A549 treated with RU486 at 1 μM for 4 hours (cell line): ENCODE data around the gene SRP14. TPM values are rescaled to one million over a fixed set of nuclear protein-coding genes. Genes with fewer than 3 reads are reported as not detected.

Experiments
- total RNA-seq: library from RNA; stranded (reverse); fragments of 200-300 nt; extraction: Qiagen RNA extraction; gene quantifications from 5 replicates; pipeline ENCODE4 v1.2.3, GENCODE V29; 2022; ENCODE audit warnings: low read depth

SRP14 gene
- 247 to 312 TPM (median 256 TPM) in 5 replicates for total RNA-seq

GRCh38 chr15:40038638-40039543, at the start of gene SRP14:
SRP14 (minus strand) TSS chr15:40039181; CDS start chr15:40039116, 65 bp downstream.

Other genes with a start within 250 kb of the SRP14 start
- 10.6 to 14.4 TPM (median 13.0 TPM) in 5 replicates for gene GPR176, start 118.9 kb downstream of the SRP14 start, total RNA-seq
- 14.5 to 20.1 TPM (median 18.5 TPM) in 5 replicates for gene EIF2AK4, start 105.1 kb downstream of the SRP14 start, total RNA-seq
- 1.5 to 2.2 TPM (median 1.7 TPM) in 5 replicates for gene BMF, start 69.7 kb upstream of the SRP14 start, total RNA-seq
- 25.2 to 33.4 TPM (median 31.0 TPM) in 5 replicates for gene BUB1B, start 121.9 kb upstream of the SRP14 start, total RNA-seq
- gene PAK6, start 199.9 kb upstream of the SRP14 start, total RNA-seq = 0.11 to 0.87 TPM (median 0.21 TPM) in 5 replicates
- 0.31 to 0.80 TPM (median 0.44 TPM) in 4 of 5 replicates, not detected in the other for gene ANKRD63, start 243.9 kb upstream of the SRP14 start, total RNA-seq